Mesendoderm (in vitro differentiated cells): ENCODE results near the gene HOXA11. TPM values are rescaled to one million over a fixed set of nuclear protein-coding genes. Genes with fewer than 3 reads are reported as not detected.
A peak's percentile ranks its signal among the peaks of the same experiment; 100 is the strongest.

ENCODE experiments used
- DNase-seq: peaks from one replicate; pipeline ENCODE4 v3.0.0; 2013
- H2AK5ac ChIP-seq: 2 replicates; pipeline ENCODE4 v1.6.1; 2013; ENCODE audit warnings: low read length, inconsistent platforms
- H2BK120ac ChIP-seq: 2 replicates; pipeline ENCODE4 v1.6.1; 2013; ENCODE audit warnings: low read depth, mild to moderate bottlenecking, low read length, moderate library complexity, mixed read lengths
- H2BK15ac ChIP-seq: replicated peaks from 2 replicates; pipeline ENCODE4 v1.6.1; 2013; ENCODE audit warnings: low read depth, mild to moderate bottlenecking, moderate library complexity
- H2BK5ac ChIP-seq: 2 replicates; pipeline ENCODE4 v1.6.1; 2013; ENCODE audit warnings: low read length, inconsistent platforms
- H3K18ac ChIP-seq: 2 replicates; pipeline ENCODE4 v1.6.1; 2013; ENCODE audit warnings: mild to moderate bottlenecking, low read length, mixed read lengths
- H3K23ac ChIP-seq: one replicate; pipeline ENCODE4 v1.6.1; 2013; ENCODE audit warnings: low read length
- H3K27ac ChIP-seq: 2 replicates; pipeline ENCODE4 v1.5.1; 2013; ENCODE audit warnings: low read depth, mild to moderate bottlenecking, inconsistent platforms, low read length, moderate library complexity
- H3K27me3 ChIP-seq: 2 replicates; pipeline ENCODE4 v1.6.1; 2013; ENCODE audit warnings: low read length, control low read depth, mild to moderate bottlenecking, inconsistent platforms; ENCODE audit not compliant: insufficient read depth, poor library complexity
- H3K36me3 ChIP-seq: 2 replicates; pipeline ENCODE4 v1.6.1; 2013; ENCODE audit warnings: low read length, inconsistent platforms; ENCODE audit not compliant: control insufficient read depth, insufficient read depth
- H3K4ac ChIP-seq: one replicate; pipeline ENCODE4 v1.6.1; 2013; ENCODE audit warnings: low read depth, mild to moderate bottlenecking, low read length, moderate library complexity
- H3K4me1 ChIP-seq: 2 replicates; pipeline ENCODE4 v1.6.1; 2013; ENCODE audit warnings: low read depth, low read length, inconsistent platforms; ENCODE audit not compliant: control insufficient read depth
- H3K4me2 ChIP-seq: 2 replicates; pipeline ENCODE4 v1.6.1; 2013; ENCODE audit warnings: low read length
- H3K4me3 ChIP-seq: 2 replicates; pipeline ENCODE4 v1.5.1; 2013; ENCODE audit warnings: mild to moderate bottlenecking, low read length
- H3K56ac ChIP-seq: one replicate; pipeline ENCODE4 v1.6.1; 2013; ENCODE audit warnings: low read length
- H3K79me1 ChIP-seq: 2 replicates; pipeline ENCODE4 v1.6.1; 2013; ENCODE audit warnings: low read length, inconsistent platforms
- H3K79me2 ChIP-seq: 2 replicates; pipeline ENCODE4 v1.6.1; 2013; ENCODE audit warnings: mild to moderate bottlenecking, low read length; ENCODE audit not compliant: control insufficient read depth, insufficient read depth
- H3K9ac ChIP-seq: 2 replicates; pipeline ENCODE4 v1.6.1; 2013; ENCODE audit warnings: low read length, inconsistent platforms
- H4K5ac ChIP-seq: one replicate; pipeline ENCODE4 v1.6.1; 2013; ENCODE audit warnings: low read length
- H4K8ac ChIP-seq: one replicate; pipeline ENCODE4 v1.6.1; 2013; ENCODE audit warnings: low read depth, mild to moderate bottlenecking, control low read depth, low read length, moderate library complexity
- WGBS: extraction: QIAGEN DNeasy Blood & Tissue Kit; methylation state at CpG from one replicate; pipeline ENCODE4 v1.1.7; 2013; ENCODE audit warnings: low lambda C conversion rate, missing lambda C conversion rate; ENCODE audit not compliant: insufficient coverage; ENCODE audit errors: extremely low coverage; 5-methylcytosine and 5-hydroxymethylcytosine counted together
- polyA plus RNA-seq, 2 experiments: library from polyadenylated mRNA; stranded (reverse); fragments of 200-250 nt; gene quantifications; one replicate each; pipeline ENCODE4 v1.2.3, GENCODE V29; 2013

HOXA11 gene
- polyA plus RNA-seq (2013, experiment 1 of 2), result not detected
- not detected for polyA plus RNA-seq (2013, experiment 2 of 2)

DNA sequence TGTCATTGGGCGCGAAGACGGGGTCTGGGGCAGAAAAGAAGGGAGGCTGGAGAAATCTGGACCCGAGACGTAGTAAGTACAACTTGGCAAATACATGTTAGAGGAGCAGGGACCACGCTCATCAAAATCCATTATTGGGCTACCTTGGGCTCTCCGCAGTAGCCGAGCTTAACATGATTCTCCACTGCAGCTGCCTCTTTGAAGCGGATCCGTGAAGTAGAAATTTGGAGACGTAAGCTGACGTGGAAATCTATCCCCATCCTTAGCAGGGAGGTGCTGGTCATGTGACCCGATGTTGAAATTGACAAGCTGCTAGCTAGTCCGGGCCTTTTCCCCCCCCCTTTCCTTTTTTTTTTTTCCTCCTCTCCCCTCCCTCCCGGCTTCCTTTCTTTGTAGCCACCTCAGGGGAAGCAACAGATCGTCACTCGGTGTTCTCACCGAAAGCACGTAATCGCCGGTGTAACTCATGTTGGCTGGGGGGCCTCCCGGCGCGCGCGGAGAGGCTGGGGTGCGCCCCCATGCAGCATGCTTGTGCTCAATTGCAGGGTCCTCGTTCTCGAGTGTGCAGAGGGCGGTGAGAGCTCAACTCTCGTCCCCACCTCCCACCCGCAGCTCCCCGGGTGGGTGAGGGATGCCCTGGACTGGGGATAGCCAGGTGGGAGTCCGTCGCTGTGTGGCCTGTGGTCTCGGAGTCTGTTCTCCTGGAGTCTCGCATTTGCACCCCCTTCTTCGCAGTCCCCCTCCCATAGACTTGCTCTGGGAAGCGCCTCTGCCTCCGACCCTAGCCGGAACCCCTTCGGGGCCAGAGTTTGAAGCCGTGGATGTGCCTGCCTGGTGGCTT lies at the start of gene HOXA11:
HOXA11 (minus strand) TSS at position 220 of the 841 bp plus-strand sequence; CDS start at position 132, 88 bp downstream.
- WGBS, result no CpG with 5 or more reads among the region's 43 CpGs
- peaks cover 86% of the 10 kb centered on the region for H3K27me3 ChIP-seq
- peak; percentile 85 for DNase-seq

DNA sequence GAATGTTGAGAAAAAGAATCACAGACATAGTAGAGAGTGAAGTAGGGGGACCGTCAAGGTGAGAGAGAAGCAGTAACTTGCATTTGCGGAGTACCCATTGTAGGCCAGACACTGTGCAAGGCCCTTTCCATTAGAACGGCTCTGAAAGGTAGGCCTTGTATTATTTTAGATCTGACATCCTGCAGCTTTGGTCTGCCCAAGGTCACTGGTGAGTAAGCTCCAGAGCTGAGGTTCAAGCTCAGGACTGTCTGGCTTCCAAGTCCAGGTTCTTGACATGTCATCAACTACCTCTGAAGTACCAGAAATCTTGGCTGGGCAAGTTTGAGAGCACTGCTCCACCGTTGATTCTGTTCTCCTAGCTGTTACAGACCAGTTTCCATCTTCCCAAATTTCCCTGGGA lies 44.4 kb upstream of the HOXA11 start:
- no CpG with 5 or more reads among the region's 4 CpGs for WGBS
- peaks cover 21% of the 10 kb centered on the region for H3K27me3 ChIP-seq
- H3K23ac ChIP-seq, result no peak overlapping the region

More for the DNA sequence above, at the start of gene HOXA11:
- Histone ChIP-seq H3K23ac (no peak within 1 kb of the TSS), H3K56ac (peak within 1 kb of the TSS; percentile 22), H3K4me1 (no peaks in the 10 kb centered on the region), H2BK5ac (no peak within 1 kb of the TSS), H3K4me2 (peak within 1 kb of the TSS; percentile 55), H2BK120ac (no peak within 1 kb of the TSS), H3K79me2 (no peaks in the 10 kb centered on the region), H2AK5ac (no peak within 1 kb of the TSS), H2BK15ac (no peak within 1 kb of the TSS), H3K18ac (peak within 1 kb of the TSS; percentile 19), H3K4ac (no peak within 1 kb of the TSS), H3K79me1 (no peaks in the 10 kb centered on the region), H4K8ac (no peak within 1 kb of the TSS), H3K36me3 (no peaks in the 10 kb centered on the region), H3K4me3 (no peak within 1 kb of the TSS), H3K27ac (no peak within 1 kb of the TSS), H4K5ac (no peak within 1 kb of the TSS), H3K9ac (peak within 1 kb of the TSS; percentile 34)

DNA sequence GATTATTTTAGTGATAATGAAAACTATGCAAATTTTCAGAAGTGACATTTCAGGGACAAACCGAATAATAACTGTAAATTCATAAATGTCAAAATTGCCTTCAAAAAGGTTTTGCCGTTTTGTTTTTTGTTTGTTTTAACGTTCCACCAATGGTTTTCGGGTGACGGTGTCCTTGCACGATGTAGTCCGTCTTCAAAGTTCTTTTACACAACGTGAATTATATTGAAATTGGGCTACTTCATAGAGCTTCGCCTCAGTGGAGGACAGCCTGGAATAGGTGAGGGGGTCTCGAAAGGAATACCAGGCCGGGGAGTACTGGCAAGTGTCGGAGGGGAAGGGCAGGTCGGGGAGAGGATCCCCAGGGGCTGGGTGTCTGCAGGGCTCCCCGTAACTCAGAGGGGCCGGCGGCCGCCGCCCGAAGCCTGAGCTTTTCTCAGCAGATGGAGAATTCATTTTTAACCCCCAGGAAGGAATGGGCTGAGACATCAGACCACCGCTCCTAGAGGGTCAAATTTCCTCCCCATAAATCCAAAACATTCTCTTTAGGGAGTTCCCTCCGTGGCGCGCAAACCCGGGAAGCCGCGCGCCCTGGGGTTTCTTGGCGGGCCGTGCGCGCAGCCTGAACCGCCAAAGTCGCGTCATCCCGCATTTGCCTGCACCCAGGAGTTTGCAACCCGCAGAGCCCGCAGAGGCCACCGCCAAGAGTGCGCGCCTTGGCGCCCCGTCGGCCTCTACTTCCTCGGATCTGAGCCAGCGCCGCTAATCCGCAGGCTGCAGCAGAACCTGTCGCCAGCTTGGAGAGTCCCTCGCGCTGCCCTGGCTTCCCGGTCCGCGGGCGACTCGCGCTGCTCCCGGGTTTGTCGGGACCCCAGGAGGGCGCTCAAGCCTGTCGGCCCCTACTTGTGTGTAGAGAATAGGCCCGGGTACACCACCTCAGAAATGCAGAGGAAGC lies 40.2 kb upstream of the HOXA11 start:
- Histone ChIP-seq H3K27me3 (peaks cover 41% of the 10 kb centered on the region), H2BK15ac (no peak overlapping the region), H2BK120ac (no peak overlapping the region), H3K4me3 (no peak overlapping the region), H4K5ac (no peak overlapping the region), H3K27ac (no peak overlapping the region), H3K36me3 (no peaks in the 10 kb centered on the region), H3K4me2 (peak overlapping the region; percentile 42), H3K79me2 (no peaks in the 10 kb centered on the region), H3K23ac (no peak overlapping the region), H3K4me1 (no peaks in the 10 kb centered on the region), H3K9ac (peak overlapping the region; percentile 26), H4K8ac (no peak overlapping the region), H3K4ac (no peak overlapping the region), H3K56ac (peak overlapping the region; percentile 36), H3K18ac (no peak overlapping the region), H2BK5ac (no peak overlapping the region), H2AK5ac (no peak overlapping the region), H3K79me1 (no peaks in the 10 kb centered on the region)
- no peak for DNase-seq
- no CpG with 5 or more reads among the region's 61 CpGs for WGBS

More for the DNA sequence above, 44.4 kb upstream of the HOXA11 start:
- Histone ChIP-seq H2AK5ac (no peak overlapping the region), H3K27ac (no peak overlapping the region), H3K4me3 (no peak overlapping the region), H4K8ac (no peak overlapping the region), H3K56ac (no peak overlapping the region), H3K4me2 (no peak overlapping the region), H3K4me1 (no peaks in the 10 kb centered on the region), H3K79me2 (no peaks in the 10 kb centered on the region), H3K79me1 (no peaks in the 10 kb centered on the region), H3K18ac (no peak overlapping the region), H3K36me3 (no peaks in the 10 kb centered on the region), H4K5ac (no peak overlapping the region), H3K9ac (no peak overlapping the region), H2BK15ac (no peak overlapping the region), H2BK5ac (no peak overlapping the region), H3K4ac (no peak overlapping the region), H2BK120ac (no peak overlapping the region)
- no peak for DNase-seq

DNA sequence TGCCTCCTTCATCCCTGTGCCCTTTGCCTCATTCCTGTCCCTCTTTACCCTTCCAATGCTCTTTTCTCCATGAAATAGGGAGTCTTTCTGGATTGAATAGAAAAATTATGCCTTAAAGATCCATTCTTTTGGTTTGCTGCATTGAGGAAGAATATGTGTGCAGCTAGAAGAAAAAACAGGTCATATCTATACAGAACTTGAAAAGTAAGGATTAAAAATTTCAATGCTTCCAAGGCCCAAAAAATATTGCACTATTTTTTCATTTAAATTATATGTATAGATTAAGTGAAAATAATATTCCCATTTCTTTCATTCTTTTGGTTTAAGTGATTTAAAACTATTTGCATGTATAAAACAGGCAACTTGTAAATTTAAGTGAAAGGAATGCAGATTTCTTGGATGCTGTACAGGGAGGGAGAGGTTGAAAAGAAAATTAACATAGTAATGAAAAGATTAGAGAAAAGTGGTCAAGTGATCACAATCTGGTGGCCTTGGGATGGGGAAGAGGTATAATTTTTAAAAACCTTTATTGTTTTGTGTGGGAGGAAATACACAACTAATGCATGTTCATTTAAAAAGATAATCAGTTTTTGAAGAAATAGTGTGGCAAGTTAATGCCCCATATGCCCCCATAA lies 39.0 kb upstream of the HOXA11 start:
- Histone ChIP-seq H2AK5ac (no peak overlapping the region), H3K27me3 (peaks cover 43% of the 10 kb centered on the region), H2BK15ac (no peak overlapping the region), H2BK5ac (no peak overlapping the region), H3K4ac (no peak overlapping the region), H3K27ac (no peak overlapping the region), H4K8ac (no peak overlapping the region), H4K5ac (no peak overlapping the region), H3K4me2 (no peak overlapping the region), H3K36me3 (no peaks in the 10 kb centered on the region), H3K23ac (no peak overlapping the region), H3K18ac (no peak overlapping the region), H3K4me3 (no peak overlapping the region), H2BK120ac (no peak overlapping the region), H3K4me1 (no peaks in the 10 kb centered on the region), H3K56ac (no peak overlapping the region), H3K9ac (no peak overlapping the region), H3K79me1 (no peaks in the 10 kb centered on the region), H3K79me2 (no peaks in the 10 kb centered on the region)
- DNase-seq, result no peak

DNA sequence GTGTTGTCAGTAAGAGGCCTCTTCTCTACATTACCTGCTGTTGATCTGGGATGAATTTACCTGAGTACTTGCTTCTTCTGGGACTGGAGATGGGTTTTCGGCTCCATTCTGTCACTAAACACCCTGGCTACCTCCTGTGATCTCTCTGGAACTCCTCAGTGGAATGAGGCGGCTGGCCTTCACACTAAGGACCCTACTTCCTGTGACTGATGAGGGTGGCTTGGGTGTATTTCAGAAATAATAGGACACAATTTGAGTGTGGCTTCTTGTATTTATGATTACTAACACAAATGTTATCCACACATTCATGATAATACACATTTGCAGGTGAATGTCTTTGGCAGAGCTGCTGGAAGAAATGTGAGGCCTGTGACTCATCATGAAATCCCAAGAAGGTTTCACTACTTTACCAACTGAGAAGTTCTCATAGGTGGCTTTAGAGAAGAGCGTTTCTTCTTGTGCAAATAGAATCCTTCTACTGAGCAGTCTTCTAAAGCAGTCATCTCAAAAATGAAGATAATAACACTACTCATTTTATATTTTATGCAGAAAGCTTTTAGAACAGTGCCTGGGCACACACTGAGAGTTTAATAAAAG lies 36.3 kb upstream of the HOXA11 start:
- no peaks in the 10 kb centered on the region for H3K36me3 ChIP-seq
- no peak overlapping the region for H2AK5ac ChIP-seq
- no peak overlapping the region for H3K18ac ChIP-seq
- H3K4me2 ChIP-seq, result no peak overlapping the region
- no peak overlapping the region for H3K56ac ChIP-seq
- no peak overlapping the region for H4K5ac ChIP-seq
- peaks cover 37% of the 10 kb centered on the region for H3K27me3 ChIP-seq
- DNase-seq, result no peak
- H2BK15ac ChIP-seq, result no peak overlapping the region
- WGBS, result no CpG with 5 or more reads among the region's 3 CpGs
- H3K4me1 ChIP-seq, result no peaks in the 10 kb centered on the region
- no peak overlapping the region for H3K4me3 ChIP-seq
- no peak overlapping the region for H3K27ac ChIP-seq
- H3K23ac ChIP-seq, result no peak overlapping the region
- no peaks in the 10 kb centered on the region for H3K79me2 ChIP-seq
- no peak overlapping the region for H2BK120ac ChIP-seq
- H3K79me1 ChIP-seq, result no peaks in the 10 kb centered on the region
- H4K8ac ChIP-seq, result no peak overlapping the region
- H2BK5ac ChIP-seq, result no peak overlapping the region
- H3K9ac ChIP-seq, result no peak overlapping the region
- no peak overlapping the region for H3K4ac ChIP-seq
